ENCODE measurements around the gene LRRC8C.

LRRC8C gene

GRCh38 chr1:89697383-89697782 is 64.5 kb downstream of the LRRC8C start:
- Histone ChIP-seq H3K14ac (ENCODE audit: low read length) (no peak overlapping the region), H2BK12ac (ENCODE audit: low read length) (no peak overlapping the region), H3K27ac (ENCODE audit: low read depth, low read length) (no peak overlapping the region), H4K12ac (ENCODE audit: low read depth, low read length) (no peak overlapping the region), H3K79me2 (ENCODE audit: control insufficient read depth, insufficient read depth, low read length, poor library complexity) (no peaks in the 10 kb centered on the region), H3K18ac (ENCODE audit: low read length) (no peak overlapping the region), H2AK5ac (ENCODE audit: low read length) (no peak overlapping the region), H3K4ac (ENCODE audit: low read depth, low read length) (no peak overlapping the region), H3K9me3 (ENCODE audit: insufficient read depth, low read depth, low read length) (peaks cover 3% of the 10 kb centered on the region), H4K8ac (ENCODE audit: low read depth, low read length) (no peak overlapping the region), H3K9ac (ENCODE audit: low read length) (no peak overlapping the region), H3K36me3 (ENCODE audit: control insufficient read depth in 1 of 2, insufficient read depth in 2 of 2, low read length in 2 of 2) (no peaks in the 10 kb centered on the region), H3K4me1 (ENCODE audit: control insufficient read depth in 1 of 2, insufficient read depth in 2 of 2, low read length in 2 of 2) (peaks cover 0 to 4% of the 10 kb centered on the region in 2 experiments), H2AFZ (ENCODE audit: insufficient read depth, low read length, poor library complexity) (no peak overlapping the region), H3K79me1 (ENCODE audit: low read length) (no peaks in the 10 kb centered on the region), H3K4me3 (ENCODE audit: low read depth, low read length) (no peak overlapping the region), H2BK120ac (ENCODE audit: insufficient read depth, low read length, poor library complexity) (no peak overlapping the region), H3K4me2 (ENCODE audit: low read length) (no peak overlapping the region), H3K23ac (ENCODE audit: low read length) (no peak overlapping the region), H2BK5ac (ENCODE audit: low read depth, low read length, poor library complexity) (no peak overlapping the region), H4K91ac (ENCODE audit: low read depth, low read length) (no peak overlapping the region), H3K27me3 (ENCODE audit: insufficient read depth, low read length) (no peaks in the 10 kb centered on the region)
- DNase-seq, result no peak
- WGBS (ENCODE audit: extremely low coverage, insufficient coverage, insufficient read length), result no CpG with 5 or more reads among the region's 1 CpG

DNA sequence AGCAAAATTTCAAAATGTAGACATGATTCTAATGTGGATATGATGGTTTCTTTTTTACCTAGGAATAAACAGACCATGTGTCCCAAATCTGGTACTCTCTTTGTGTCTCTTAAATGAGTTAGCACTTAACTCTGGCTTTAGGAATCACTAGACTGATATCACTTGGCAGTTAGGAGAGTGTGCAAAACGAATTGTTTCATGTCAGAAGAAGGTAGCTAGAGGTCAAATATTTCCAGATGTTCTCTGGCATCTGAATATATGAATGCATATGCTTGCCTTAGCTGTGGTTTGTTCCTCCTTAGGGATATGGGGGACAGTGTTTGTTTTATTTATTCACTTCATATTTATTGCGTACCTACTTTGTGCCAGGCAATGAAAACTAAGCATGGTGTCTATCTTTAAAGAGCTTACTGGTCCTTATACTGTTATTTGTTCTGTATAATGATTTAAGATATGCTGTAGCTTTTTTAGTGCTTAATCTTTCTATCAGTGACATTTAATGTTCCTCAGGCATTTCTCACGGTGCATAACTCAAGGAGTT is 65.2 kb downstream of the LRRC8C start:
- H3K4me1 ChIP-seq (ENCODE audit: control insufficient read depth in 1 of 2, insufficient read depth in 2 of 2, low read length in 2 of 2), result no peaks in the 10 kb centered on the region
- no CpG with 5 or more reads among the region's 3 CpGs for WGBS (ENCODE audit: extremely low coverage, insufficient coverage, insufficient read length)
- no peak overlapping the region for H2BK5ac ChIP-seq (ENCODE audit: low read depth, low read length, poor library complexity)
- no peaks in the 10 kb centered on the region for H3K36me3 ChIP-seq (ENCODE audit: control insufficient read depth in 1 of 2, insufficient read depth in 2 of 2, low read length in 2 of 2)
- H4K91ac ChIP-seq (ENCODE audit: low read depth, low read length), result no peak overlapping the region
- H3K4me3 ChIP-seq (ENCODE audit: low read depth, low read length), result no peak overlapping the region
- H3K14ac ChIP-seq (ENCODE audit: low read length), result no peak overlapping the region
- no peak overlapping the region for H2AK5ac ChIP-seq (ENCODE audit: low read length)
- H3K9ac ChIP-seq (ENCODE audit: low read length), result no peak overlapping the region
- H4K8ac ChIP-seq (ENCODE audit: low read depth, low read length), result no peak overlapping the region
- H2AFZ ChIP-seq (ENCODE audit: insufficient read depth, low read length, poor library complexity), result no peak overlapping the region
- no peak overlapping the region for H4K12ac ChIP-seq (ENCODE audit: low read depth, low read length)
- DNase-seq, result no peak
- no peak overlapping the region for H2BK120ac ChIP-seq (ENCODE audit: insufficient read depth, low read length, poor library complexity)
- no peaks in the 10 kb centered on the region for H3K27me3 ChIP-seq (ENCODE audit: insufficient read depth, low read length)
- H3K79me1 ChIP-seq (ENCODE audit: low read length), result no peaks in the 10 kb centered on the region
- no peak overlapping the region for H2BK12ac ChIP-seq (ENCODE audit: low read length)
- H3K4ac ChIP-seq (ENCODE audit: low read depth, low read length), result no peak overlapping the region
- no peak overlapping the region for H3K18ac ChIP-seq (ENCODE audit: low read length)
- no peak overlapping the region for H3K4me2 ChIP-seq (ENCODE audit: low read length)
- no peak overlapping the region for H3K23ac ChIP-seq (ENCODE audit: low read length)
- no peaks in the 10 kb centered on the region for H3K79me2 ChIP-seq (ENCODE audit: control insufficient read depth, insufficient read depth, low read length, poor library complexity)
- no peak overlapping the region for H3K27ac ChIP-seq (ENCODE audit: low read depth, low read length)
- H3K9me3 ChIP-seq (ENCODE audit: insufficient read depth, low read depth, low read length), result peaks cover 3% of the 10 kb centered on the region

- no peak overlapping the region for H3K9ac ChIP-seq (ENCODE audit: low read length)
- no peaks in the 10 kb centered on the region for H3K27me3 ChIP-seq (ENCODE audit: insufficient read depth, low read length)
- no peak overlapping the region for H3K27ac ChIP-seq (ENCODE audit: low read depth, low read length)
- no peak for DNase-seq
- H3K79me2 ChIP-seq (ENCODE audit: control insufficient read depth, insufficient read depth, low read length, poor library complexity), result no peaks in the 10 kb centered on the region
- no peak overlapping the region for H2BK5ac ChIP-seq (ENCODE audit: low read depth, low read length, poor library complexity)
- WGBS (ENCODE audit: extremely low coverage, insufficient coverage, insufficient read length), result no CpG with 5 or more reads among the region's 1 CpG
- H2AFZ ChIP-seq (ENCODE audit: insufficient read depth, low read length, poor library complexity), result no peak overlapping the region
- no peak overlapping the region for H3K4ac ChIP-seq (ENCODE audit: low read depth, low read length)
- peaks cover 3% of the 10 kb centered on the region for H3K9me3 ChIP-seq (ENCODE audit: insufficient read depth, low read depth, low read length)
- H2AK5ac ChIP-seq (ENCODE audit: low read length), result no peak overlapping the region
- no peak overlapping the region for H3K14ac ChIP-seq (ENCODE audit: low read length)
- H2BK120ac ChIP-seq (ENCODE audit: insufficient read depth, low read length, poor library complexity), result no peak overlapping the region
- H3K4me1 ChIP-seq (ENCODE audit: control insufficient read depth in 1 of 2, insufficient read depth in 2 of 2, low read length in 2 of 2), result no peaks in the 10 kb centered on the region
- H2BK12ac ChIP-seq (ENCODE audit: low read length), result no peak overlapping the region
- no peaks in the 10 kb centered on the region for H3K79me1 ChIP-seq (ENCODE audit: low read length)
- no peak overlapping the region for H4K12ac ChIP-seq (ENCODE audit: low read depth, low read length)
- no peak overlapping the region for H3K4me2 ChIP-seq (ENCODE audit: low read length)
- H3K18ac ChIP-seq (ENCODE audit: low read length), result no peak overlapping the region
- no peak overlapping the region for H3K23ac ChIP-seq (ENCODE audit: low read length)
- H4K91ac ChIP-seq (ENCODE audit: low read depth, low read length), result no peak overlapping the region
- no peak overlapping the region for H3K4me3 ChIP-seq (ENCODE audit: low read depth, low read length)
- no peaks in the 10 kb centered on the region for H3K36me3 ChIP-seq (ENCODE audit: control insufficient read depth in 1 of 2, insufficient read depth in 2 of 2, low read length in 2 of 2)
- H4K8ac ChIP-seq (ENCODE audit: low read depth, low read length), result no peak overlapping the region
These were observed 65.7 kb downstream of the LRRC8C start for GRCh38 chr1:89698624-89699023.

DNA sequence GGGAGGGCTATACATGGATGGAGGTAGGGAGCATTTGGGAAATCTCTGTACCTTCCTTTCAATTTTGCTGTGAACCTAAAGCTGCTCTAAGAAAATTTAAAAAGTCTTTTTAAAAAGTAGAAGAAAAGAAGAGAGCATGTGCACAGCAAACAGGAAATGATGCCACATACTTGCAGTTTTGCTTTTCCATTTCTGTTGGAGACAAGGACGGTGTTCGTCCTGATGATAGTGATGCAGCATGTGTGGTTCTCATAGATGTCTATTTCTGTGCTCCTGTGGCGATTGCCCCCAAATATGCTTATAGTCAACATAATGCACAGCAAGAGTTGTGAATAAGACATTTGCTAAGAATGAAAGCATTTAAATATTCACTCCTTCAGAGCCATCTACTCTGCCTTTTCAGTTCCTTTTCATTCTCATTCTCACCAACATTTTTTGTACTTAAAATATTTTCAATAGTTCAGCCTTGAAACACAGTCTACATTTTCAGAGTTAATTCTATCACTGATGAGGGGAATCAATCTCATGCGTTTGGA is 66.6 kb downstream of the LRRC8C start:
- Histone ChIP-seq H2AFZ (ENCODE audit: insufficient read depth, low read length, poor library complexity) (no peak overlapping the region), H3K4me3 (ENCODE audit: low read depth, low read length) (no peak overlapping the region), H3K4me2 (ENCODE audit: low read length) (no peak overlapping the region)

More for the DNA sequence above, 66.6 kb downstream of the LRRC8C start:
- H4K12ac ChIP-seq (ENCODE audit: low read depth, low read length), result no peak overlapping the region
- H3K18ac ChIP-seq (ENCODE audit: low read length), result no peak overlapping the region
- H3K36me3 ChIP-seq (ENCODE audit: control insufficient read depth in 1 of 2, insufficient read depth in 2 of 2, low read length in 2 of 2), result no peaks in the 10 kb centered on the region
- H3K79me2 ChIP-seq (ENCODE audit: control insufficient read depth, insufficient read depth, low read length, poor library complexity), result no peaks in the 10 kb centered on the region
- WGBS (ENCODE audit: extremely low coverage, insufficient coverage, insufficient read length), result no CpG with 5 or more reads among the region's 4 CpGs
- no peak overlapping the region for H4K91ac ChIP-seq (ENCODE audit: low read depth, low read length)
- no peaks in the 10 kb centered on the region for H3K79me1 ChIP-seq (ENCODE audit: low read length)
- H3K14ac ChIP-seq (ENCODE audit: low read length), result no peak overlapping the region
- DNase-seq, result no peak
- no peak overlapping the region for H2AK5ac ChIP-seq (ENCODE audit: low read length)
- H3K9me3 ChIP-seq (ENCODE audit: insufficient read depth, low read depth, low read length), result peaks cover 3% of the 10 kb centered on the region
- H2BK12ac ChIP-seq (ENCODE audit: low read length), result no peak overlapping the region
- no peaks in the 10 kb centered on the region for H3K4me1 ChIP-seq (ENCODE audit: control insufficient read depth in 1 of 2, insufficient read depth in 2 of 2, low read length in 2 of 2)
- H2BK5ac ChIP-seq (ENCODE audit: low read depth, low read length, poor library complexity), result no peak overlapping the region
- H3K4ac ChIP-seq (ENCODE audit: low read depth, low read length), result no peak overlapping the region
- H3K27me3 ChIP-seq (ENCODE audit: insufficient read depth, low read length), result no peaks in the 10 kb centered on the region
- H2BK120ac ChIP-seq (ENCODE audit: insufficient read depth, low read length, poor library complexity), result no peak overlapping the region
- no peak overlapping the region for H3K27ac ChIP-seq (ENCODE audit: low read depth, low read length)
- H3K9ac ChIP-seq (ENCODE audit: low read length), result no peak overlapping the region
- no peak overlapping the region for H4K8ac ChIP-seq (ENCODE audit: low read depth, low read length)
- no peak overlapping the region for H3K23ac ChIP-seq (ENCODE audit: low read length)
